Activated naive CD4-positive, alpha-beta T cell treated with anti-CD3 and anti-CD28 coated beads, Interleukin-2, amount 50 U/mL, for 72 hours (primary cell): ENCODE results near the gene MMP25. TPM values are rescaled to one million over a fixed set of nuclear protein-coding genes. Genes with fewer than 3 reads are reported as not detected.

Experiments used
- ATAC-seq, 2 donors: fragments of 150-1000 bp; cut with Tn5 transposase; 2 replicates each; pipeline ENCODE4 v1.10.0; 2021; ENCODE audit warnings: mild to moderate bottlenecking in 2 of 2, moderate library complexity in 2 of 2
- DNase-seq, 2 donors: peaks; one replicate each; pipeline ENCODE4 v3.0.0; 2021 to 2022; ENCODE audit warnings: low spot score in 2 of 2
- H3K27ac Mint-ChIP-seq, 2 donors: one replicate each; pipeline ENCODE4 v1.8.0; 2022; ENCODE audit warnings: mild to moderate bottlenecking in 2 of 2, mixed read lengths in 2 of 2
- H3K36me3 Mint-ChIP-seq, 2 donors: one replicate each; pipeline ENCODE4 v1.8.0; 2022; ENCODE audit warnings: mixed read lengths in 2 of 2
- H3K9me3 Mint-ChIP-seq, 2 donors: one replicate each; pipeline ENCODE4 v1.8.0; 2022; ENCODE audit warnings: mixed read lengths in 2 of 2
- total RNA-seq, 2 donors: library from RNA; stranded (reverse); gene quantifications; one replicate each; pipeline ENCODE4 v1.2.3, GENCODE V29; 2022

Gene MMP25
- total RNA-seq, 2 donors from 2014 or later = 1.8 to 2.0 TPM

DNA sequence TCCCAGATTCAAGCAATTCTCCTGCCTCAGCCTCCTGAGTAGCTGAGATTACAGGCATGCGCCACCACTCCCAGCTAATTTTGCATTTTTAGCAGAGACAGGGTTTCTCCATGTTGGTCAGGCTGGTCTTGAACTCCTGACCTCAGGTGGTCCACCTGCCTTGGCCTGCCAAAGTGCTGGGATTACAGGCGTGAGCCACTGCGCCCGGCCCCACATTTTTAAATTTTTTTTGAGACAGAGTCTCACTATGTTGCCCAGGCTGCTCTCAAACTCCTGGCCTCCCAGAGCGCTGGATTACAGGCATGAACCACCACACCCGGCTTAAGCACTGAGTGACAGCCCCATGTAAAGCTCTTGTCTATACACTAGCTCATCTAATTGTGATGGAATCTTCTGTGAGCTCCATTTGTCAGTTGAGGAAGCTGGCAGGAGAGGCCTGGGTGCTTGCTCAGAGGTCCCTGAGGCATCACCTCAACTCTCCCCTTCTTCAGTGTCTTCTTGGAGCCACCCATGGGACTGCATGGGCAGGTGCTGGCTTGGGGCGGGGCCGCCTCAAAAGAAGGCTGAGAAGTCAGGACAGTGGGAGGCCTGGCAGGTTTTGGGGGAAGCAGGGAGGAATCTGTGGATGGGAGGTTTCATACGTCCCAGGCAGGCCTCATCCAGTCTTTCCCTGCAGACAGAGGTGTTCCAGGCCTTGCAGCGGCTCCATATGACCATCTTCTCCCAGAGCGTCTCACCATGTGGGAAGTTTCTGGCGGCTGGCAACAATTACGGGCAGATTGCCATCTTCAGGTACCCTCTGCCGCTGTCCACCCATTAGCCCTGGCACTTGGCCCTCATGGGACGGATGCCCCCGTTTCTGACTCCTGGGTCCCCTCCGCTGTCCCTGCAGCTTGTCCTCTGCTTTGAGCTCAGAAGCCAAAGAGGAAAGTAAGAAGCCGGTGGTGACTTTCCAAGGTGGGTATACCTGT lies 21.0 kb upstream of the MMP25 start:
- ATAC-seq (no peak), DNase-seq (no peak)
- Mint-ChIP-seq H3K36me3 (peaks cover 11 to 29% of the 10 kb centered on the region in 2 donors), H3K27ac (peak overlapping the region in 1 of 2 donors; percentile 72), H3K9me3 (no peaks in the 10 kb centered on the region)

DNA sequence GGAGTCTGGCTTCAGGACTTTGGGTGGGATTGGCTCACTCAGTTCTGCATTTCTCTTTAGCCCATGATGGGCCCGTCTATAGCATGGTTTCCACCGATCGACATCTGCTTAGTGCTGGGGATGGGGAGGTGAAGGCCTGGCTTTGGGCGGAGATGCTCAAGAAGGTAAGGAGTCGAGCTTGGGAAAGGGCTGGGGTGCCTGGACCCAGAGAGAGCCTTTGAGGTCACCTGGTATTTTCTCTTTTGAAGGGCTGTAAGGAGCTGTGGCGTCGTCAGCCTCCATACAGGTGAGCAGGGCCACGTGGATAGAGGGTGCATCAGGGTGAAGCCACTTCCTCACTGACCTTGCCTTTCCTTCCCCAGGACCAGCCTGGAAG lies 20.4 kb upstream of the MMP25 start:
- H3K9me3 Mint-ChIP-seq = no peaks in the 10 kb centered on the region
- ATAC-seq = no peak

GRCh38 chr16:3026609-3027488 lies 19.5 kb upstream of the MMP25 start:
- peaks cover 11 to 29% of the 10 kb centered on the region in 2 donors for H3K36me3 Mint-ChIP-seq
- DNase-seq = no peak

More for the DNA sequence above, 20.4 kb upstream of the MMP25 start:
- DNase-seq = no peak
- peaks cover 11 to 29% of the 10 kb centered on the region in 2 donors for H3K36me3 Mint-ChIP-seq
- H3K27ac Mint-ChIP-seq = no peak overlapping the region

GRCh38 chr16:3027489-3027795 lies 18.9 kb upstream of the MMP25 start:
- H3K9me3 Mint-ChIP-seq = no peaks in the 10 kb centered on the region
- peaks cover 11 to 29% of the 10 kb centered on the region in 2 donors for H3K36me3 Mint-ChIP-seq
- H3K27ac Mint-ChIP-seq = no peak overlapping the region
- no peak for DNase-seq
- ATAC-seq = no peak

More at GRCh38 chr16:3026609-3027488, 19.5 kb upstream of the MMP25 start:
- no peak overlapping the region for H3K27ac Mint-ChIP-seq
- no peak for ATAC-seq
- no peaks in the 10 kb centered on the region for H3K9me3 Mint-ChIP-seq

- ATAC-seq (peak; percentile 43 to 56), DNase-seq (peak; percentile 83 to 96)
- no peaks in the 10 kb centered on the region for H3K9me3 Mint-ChIP-seq
- H3K27ac Mint-ChIP-seq = no peak overlapping the region
- peaks cover 5 to 29% of the 10 kb centered on the region in 2 donors for H3K36me3 Mint-ChIP-seq
These were observed 18.2 kb upstream of the MMP25 start for GRCh38 chr16:3027983-3028715.

DNA sequence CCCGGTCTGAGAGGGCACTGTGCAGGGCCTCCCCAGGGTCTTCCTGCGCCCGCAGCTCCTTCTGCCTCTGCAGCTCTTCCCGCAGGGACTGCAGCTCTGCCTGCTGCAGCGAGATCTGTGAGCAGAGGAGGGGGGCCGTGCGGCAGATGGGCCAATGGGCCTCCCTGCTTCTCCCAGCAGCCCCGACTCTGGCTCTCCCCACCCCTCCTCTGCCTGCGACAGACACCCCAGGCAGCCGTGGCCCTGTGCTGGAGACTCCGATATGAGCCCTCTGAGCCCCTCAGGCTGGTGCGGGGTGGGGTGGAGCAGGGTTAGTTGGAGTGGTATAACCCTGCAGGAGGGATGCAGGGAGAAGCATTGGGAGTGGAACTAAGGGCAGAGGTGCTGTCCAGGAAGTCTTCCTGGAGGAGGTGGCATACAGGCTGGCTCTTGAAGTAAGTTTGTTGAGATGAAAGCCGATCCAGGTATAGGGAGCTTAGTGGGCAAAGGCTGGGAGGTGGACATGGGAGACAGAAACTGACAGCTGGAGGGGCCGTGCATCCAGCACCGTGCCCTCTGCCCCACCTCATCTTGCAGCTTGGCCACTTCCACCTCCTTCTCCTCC lies 17.5 kb upstream of the MMP25 start:
- Mint-ChIP-seq H3K9me3 (no peaks in the 10 kb centered on the region), H3K27ac (no peak overlapping the region), H3K36me3 (peaks cover 5 to 29% of the 10 kb centered on the region in 2 donors)
- DNase-seq = no peak
- ATAC-seq = no peak

DNA sequence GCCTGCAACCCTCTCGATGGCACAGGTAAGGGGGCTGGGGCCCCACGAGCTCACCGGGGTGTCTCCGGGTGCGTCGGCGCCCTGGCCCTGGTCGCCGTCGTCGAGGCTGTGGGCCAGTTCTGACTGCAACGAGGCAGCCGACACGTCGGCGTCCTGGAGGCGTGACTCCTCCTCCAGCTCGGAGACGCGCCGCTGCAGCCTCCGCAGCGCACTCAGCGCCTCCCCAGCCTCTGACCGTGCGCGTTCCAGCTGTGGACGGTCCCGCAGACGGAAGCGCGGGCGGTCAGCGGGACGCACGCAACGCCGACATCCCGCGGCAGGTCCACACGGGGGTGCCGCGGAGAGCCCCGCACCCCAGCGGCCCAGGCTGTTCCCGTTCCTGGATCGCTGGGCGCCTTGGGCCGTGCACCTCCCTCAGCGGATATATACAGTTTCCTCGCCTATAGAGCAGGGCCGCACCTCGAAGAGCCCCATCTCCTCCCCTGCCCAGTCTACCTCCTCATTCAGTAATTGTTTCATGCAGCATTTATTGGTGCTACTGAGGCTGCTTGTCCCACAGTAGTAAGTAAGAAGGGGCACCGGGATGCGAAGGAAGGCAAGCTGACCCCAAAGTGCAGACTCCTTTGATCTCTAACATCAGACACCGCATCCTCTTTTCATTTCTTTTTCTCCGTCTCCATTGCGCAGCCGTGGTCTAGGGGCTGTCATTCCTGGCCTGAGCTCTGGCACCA lies 16.7 kb upstream of the MMP25 start:
- DNase-seq (peak in 1 of 2 donors; percentile 70), ATAC-seq (peak; percentile 43 to 65)
- peaks cover 0 to 24% of the 10 kb centered on the region in 2 donors for H3K36me3 Mint-ChIP-seq
- H3K27ac Mint-ChIP-seq = peak overlapping the region in 1 of 2 donors; percentile 55
- H3K9me3 Mint-ChIP-seq = no peaks in the 10 kb centered on the region

GRCh38 chr16:3030222-3031212 lies 15.8 kb upstream of the MMP25 start:
- Mint-ChIP-seq H3K36me3 (peaks cover 0 to 24% of the 10 kb centered on the region in 2 donors), H3K27ac (peak overlapping the region in 1 of 2 donors; percentile 55), H3K9me3 (no peaks in the 10 kb centered on the region)
- no peak for ATAC-seq
- no peak for DNase-seq

- no peak for ATAC-seq
- Mint-ChIP-seq H3K9me3 (no peaks in the 10 kb centered on the region), H3K36me3 (peaks cover 0 to 16% of the 10 kb centered on the region in 2 donors), H3K27ac (no peak overlapping the region)
- DNase-seq = no peak
These were observed 13.7 kb upstream of the MMP25 start for GRCh38 chr16:3032624-3033023.

- no peaks in the 10 kb centered on the region for H3K36me3 Mint-ChIP-seq
- ATAC-seq (no peak), DNase-seq (no peak)
- no peaks in the 10 kb centered on the region for H3K9me3 Mint-ChIP-seq
- H3K27ac Mint-ChIP-seq = no peak overlapping the region
These were observed 10.9 kb upstream of the MMP25 start for GRCh38 chr16:3035289-3035971.

- DNase-seq (no peak), ATAC-seq (no peak)
- Mint-ChIP-seq H3K27ac (no peak overlapping the region), H3K36me3 (no peaks in the 10 kb centered on the region), H3K9me3 (no peaks in the 10 kb centered on the region)
These were observed 10.2 kb upstream of the MMP25 start for GRCh38 chr16:3035972-3036725.

- DNase-seq (no peak), ATAC-seq (no peak)
- Mint-ChIP-seq H3K27ac (no peak within 1 kb of the TSS), H3K9me3 (no peaks in the 10 kb centered on the region), H3K36me3 (no peaks in the 10 kb centered on the region)
These were observed 9.5 kb upstream of the MMP25 start, which contains the start of gene BICDL2 for GRCh38 chr16:3036726-3037315. Gene BICDL2, minus strand, starts transcription at chr16:3036944. Its CDS starts 1,448 bp downstream, at chr16:3035496.

GRCh38 chr16:3038256-3038655 lies 8.1 kb upstream of the MMP25 start:
- ATAC-seq = no peak
- H3K36me3 Mint-ChIP-seq = no peaks in the 10 kb centered on the region
- no peak for DNase-seq
- no peaks in the 10 kb centered on the region for H3K9me3 Mint-ChIP-seq
- no peak overlapping the region for H3K27ac Mint-ChIP-seq
